Right ventricle myocardium inferior (tissue), 1 donor: ENCODE results near the gene SYT1. TPM values are rescaled to one million over a fixed set of nuclear protein-coding genes. Genes with fewer than 3 reads are reported as not detected.

ENCODE experiments used
- ATAC-seq: fragments of 200-7000 bp; cut with Tn5 transposase; one replicate; pipeline ENCODE4 v1.9.1; 2020; ENCODE audit warnings: mild to moderate bottlenecking, moderate library complexity
- DNase-seq: peaks from one replicate; pipeline ENCODE4 v3.0.0; 2021; ENCODE audit errors: missing footprints
- intact Hi-C: fragments of 100-400 bp; cut with DNase I; formaldehyde crosslinking; loops from one replicate; pipeline ENCODE4 v1.11.0; 2022
- total RNA-seq: library from RNA; stranded (reverse); fragmentation: NEBNext Ultra II Directional; extraction: Animal tissue kit (Norgen Biotek cat#: 25700); gene quantifications from one replicate; pipeline ENCODE4 v1.2.1, GENCODE V29; 2021
- donor health status: DM: no; HTN: yes; CAD: no; lungs with severe emphysema.

The SYT1 gene
- total RNA-seq, 1 donor from 2014 or later, result 0.24 TPM

DNA sequence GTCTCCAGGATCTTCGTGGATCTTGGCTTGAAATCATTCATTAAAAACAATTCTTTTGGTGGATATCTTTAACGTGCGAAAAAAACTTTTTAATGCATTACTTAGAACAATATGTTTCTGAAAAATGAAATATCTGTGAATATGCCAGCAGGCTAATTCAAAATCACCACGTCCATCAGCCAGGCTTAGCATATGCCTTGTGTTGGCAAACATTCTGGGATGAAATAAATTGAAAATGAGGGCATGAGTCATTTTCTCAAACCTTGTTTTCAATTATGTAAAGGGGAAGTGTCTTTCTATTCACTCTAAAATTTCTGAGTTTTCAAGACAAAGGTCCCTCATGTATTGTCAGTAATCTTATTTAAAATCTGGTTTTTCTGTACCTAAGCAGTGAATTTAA is 432.3 kb downstream of the SYT1 start:
- intact Hi-C loops, result no loop called here
- DNase-seq (no peak), ATAC-seq (no peak)

DNA sequence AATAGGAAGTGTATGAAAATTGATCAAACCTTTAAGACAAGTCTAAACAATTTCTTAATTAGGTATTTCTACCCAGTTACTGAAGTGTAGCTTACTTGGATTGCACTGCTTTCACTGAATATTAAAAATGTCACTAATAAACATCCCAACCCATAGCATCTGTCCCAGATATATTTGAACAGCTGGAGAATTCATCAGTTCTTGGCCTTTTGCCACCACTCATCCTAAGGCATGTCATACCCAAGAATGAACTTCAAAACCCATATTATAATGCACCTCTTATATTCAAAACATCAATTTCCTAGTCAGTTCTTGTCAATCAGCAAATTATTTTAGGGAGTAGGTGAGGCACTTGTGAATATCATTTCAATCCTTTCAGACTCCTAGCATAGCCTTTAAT is 433.9 kb downstream of the SYT1 start:
- intact Hi-C loops, result no loop called here
- ATAC-seq (no peak), DNase-seq (no peak)

DNA sequence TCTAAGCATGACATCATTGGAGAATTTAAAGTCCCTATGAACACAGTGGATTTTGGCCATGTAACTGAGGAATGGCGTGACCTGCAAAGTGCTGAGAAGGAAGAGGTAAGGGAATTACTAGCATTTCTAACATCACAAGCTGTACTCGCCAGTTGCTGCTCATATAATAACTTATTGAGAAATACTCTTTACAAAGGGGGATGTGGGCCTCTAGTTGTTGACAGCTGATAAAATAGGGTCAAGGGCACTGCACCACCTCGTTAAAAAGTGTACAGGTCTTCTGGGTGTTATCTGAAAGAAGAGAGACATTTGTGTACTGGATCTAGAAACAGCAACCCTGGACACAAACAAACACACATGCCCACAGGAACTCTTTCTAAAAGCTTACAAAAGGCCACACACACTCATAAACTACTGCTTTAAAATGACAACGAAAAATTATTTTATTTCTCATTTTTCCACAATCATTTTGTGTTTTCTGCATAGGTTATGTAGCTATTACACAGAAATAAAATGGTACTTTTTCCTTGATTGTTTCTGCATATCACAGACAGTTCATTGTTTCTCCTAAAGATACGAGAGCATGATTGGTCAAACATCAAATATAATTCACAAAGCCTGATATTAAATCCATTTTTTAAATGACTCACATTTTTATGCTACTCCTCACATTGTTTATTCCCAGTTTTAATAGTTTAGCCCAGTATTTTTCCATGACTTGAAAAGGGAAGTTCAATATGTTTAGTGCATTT is 435.0 kb downstream of the SYT1 start:
- DNase-seq, result no peak
- no peak for ATAC-seq
- intact Hi-C loops, result no loop called here

GRCh38 chr12:79300199-79300568 is 435.6 kb downstream of the SYT1 start:
- intact Hi-C loops, result no loop called here
- no peak for ATAC-seq
- DNase-seq, result no peak

GRCh38 chr12:79301181-79301580 is 436.6 kb downstream of the SYT1 start:
- ATAC-seq (no peak), DNase-seq (no peak)
- intact Hi-C loops, result no loop called here

DNA sequence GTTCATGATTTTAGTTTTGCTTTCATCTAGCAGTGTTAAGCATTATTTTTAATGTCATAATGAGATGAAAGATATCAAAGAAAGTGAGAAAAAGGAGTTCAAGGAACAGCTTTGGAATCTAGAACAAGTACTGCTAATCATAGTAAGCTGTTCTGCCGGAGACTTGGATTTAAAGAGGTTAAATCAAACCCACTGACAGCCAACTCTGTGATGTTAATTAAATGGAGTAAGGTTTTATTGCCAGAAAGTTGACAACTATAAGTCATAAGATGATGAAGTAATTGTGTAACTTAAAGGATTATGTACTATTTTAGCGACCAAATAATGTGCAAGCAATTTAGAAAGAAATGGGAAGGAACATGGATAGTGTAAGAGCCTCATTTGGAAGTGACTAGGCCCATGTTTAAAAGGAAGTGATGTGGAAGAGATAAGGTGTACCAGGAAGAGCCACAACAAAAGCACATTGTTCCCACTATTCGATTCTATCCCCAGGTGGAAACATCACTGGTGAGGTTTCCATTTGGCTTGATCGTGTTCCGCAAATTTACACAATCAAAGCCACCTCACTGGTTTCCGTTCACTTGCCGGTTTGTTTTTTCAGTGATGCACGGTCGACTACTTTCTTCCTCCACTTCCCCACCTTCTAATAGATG is 437.7 kb downstream of the SYT1 start:
- intact Hi-C loops, result no loop called here
- ATAC-seq (no peak), DNase-seq (no peak)

- intact Hi-C loops, result no loop called here
- no peak for ATAC-seq
- DNase-seq, result no peak
These were observed 442.8 kb downstream of the SYT1 start for GRCh38 chr12:79307340-79307739.

- DNase-seq (no peak), ATAC-seq (no peak)
- intact Hi-C loops, result no loop called here
These were observed 444.5 kb downstream of the SYT1 start for GRCh38 chr12:79309039-79309438.

- DNase-seq, result no peak
- intact Hi-C loops, result no loop called here
These were observed 452.7 kb downstream of the SYT1 start for GRCh38 chr12:79317179-79317847.

GRCh38 chr12:79322905-79323304 is 458.3 kb downstream of the SYT1 start:
- DNase-seq (no peak), ATAC-seq (no peak)
- intact Hi-C loops, result no loop called here

More at GRCh38 chr12:79317179-79317847, 452.7 kb downstream of the SYT1 start:
- ATAC-seq, result no peak

DNA sequence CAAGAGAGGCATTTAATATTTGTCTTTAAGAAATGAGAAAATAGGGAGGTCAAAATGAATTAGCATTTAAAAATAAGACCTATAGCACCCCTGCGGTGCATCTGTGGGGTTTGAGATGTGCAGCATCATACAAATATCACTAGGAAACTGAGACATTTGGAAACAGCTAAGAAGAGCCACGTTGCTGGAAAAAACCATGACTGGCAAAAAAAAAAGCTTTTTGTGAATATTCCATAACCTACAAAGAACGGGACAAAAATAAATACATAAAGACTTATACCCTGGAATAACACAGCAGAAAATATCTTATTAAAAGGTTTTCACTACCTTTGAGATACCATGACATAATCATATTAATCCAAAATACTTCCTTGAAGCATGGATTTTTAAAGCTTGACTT is 460.0 kb downstream of the SYT1 start:
- intact Hi-C loops, result no loop called here
- DNase-seq (no peak), ATAC-seq (no peak)

DNA sequence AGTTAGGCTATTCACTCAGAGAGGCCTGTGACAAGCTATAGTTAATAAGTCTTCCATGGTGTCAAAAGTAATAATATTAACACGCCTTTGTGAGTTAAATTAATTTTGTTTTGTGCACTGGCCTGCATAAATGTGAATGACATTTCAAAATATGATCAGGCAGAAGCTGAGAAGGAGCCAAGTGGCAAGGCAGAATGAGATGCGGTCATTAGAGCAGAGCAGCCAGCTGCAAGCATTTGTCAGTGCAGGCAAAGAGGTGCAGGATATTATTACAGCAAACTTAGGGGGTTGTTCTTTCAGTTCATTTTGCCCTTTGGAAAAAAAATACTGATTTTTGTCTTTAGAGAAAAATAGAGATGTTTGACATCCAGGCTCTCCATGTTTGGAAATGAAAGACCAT is 461.6 kb downstream of the SYT1 start:
- intact Hi-C loops, result no loop called here
- ATAC-seq, result no peak
- DNase-seq, result no peak

DNA sequence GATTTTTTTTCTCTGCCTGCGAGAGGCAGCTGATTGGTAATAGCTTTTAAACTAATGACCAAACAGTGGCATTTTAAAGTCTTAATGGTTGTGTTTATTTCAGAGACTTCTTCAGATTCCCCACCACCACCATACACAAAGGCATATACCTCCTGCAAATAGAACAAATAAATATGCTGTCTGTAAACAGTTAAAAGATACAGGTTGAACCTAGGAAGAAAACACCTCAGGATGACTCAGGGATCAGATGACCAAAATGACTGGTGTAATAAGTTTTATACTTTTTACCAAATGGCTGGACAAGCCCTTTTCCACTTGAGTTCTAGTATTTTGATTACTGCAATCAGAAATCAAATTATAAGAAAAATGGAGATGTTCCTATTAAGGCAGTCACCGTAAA is 462.1 kb downstream of the SYT1 start:
- intact Hi-C loops, result no loop called here
- ATAC-seq (no peak), DNase-seq (no peak)

DNA sequence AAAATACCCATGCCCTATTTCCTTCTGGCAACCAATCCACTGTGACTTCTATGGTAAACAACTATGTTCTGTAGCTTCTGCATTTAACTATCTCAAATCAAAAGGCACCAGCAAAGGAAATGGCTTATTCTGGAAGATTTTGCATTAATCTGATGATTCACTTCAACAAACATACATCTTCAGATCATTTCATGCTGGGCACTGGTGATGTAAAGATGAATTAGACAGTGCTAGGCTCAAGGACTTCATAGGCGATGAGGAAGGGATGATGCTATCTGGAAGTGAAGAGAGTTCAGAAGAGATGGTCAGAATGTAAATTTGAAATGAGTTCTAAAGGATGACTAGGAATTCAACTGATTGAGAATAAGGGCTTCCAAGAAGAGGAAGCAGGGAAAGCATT is 462.9 kb downstream of the SYT1 start:
- ATAC-seq (no peak), DNase-seq (no peak)
- intact Hi-C loops, result no loop called here

DNA sequence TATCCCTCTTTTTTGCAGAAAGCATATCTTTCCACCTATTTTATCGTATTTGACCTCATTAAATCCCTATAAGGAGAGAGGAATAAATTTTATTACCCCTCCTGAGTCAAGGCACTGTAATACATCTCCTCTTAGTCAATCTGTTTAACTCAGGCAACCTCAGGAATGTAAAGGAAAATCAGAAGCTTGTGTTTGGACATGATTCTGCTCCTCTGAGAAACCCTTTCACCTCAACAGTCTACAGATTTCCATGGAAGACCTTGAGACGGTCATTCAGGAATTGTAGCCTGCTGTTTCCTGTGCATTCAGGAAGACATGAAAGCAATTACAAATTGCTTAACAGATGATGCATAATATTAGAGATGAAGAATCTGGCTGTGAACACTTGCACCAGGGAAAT is 465.4 kb downstream of the SYT1 start:
- no peak for ATAC-seq
- DNase-seq, result no peak
- intact Hi-C loops, result no loop called here

DNA sequence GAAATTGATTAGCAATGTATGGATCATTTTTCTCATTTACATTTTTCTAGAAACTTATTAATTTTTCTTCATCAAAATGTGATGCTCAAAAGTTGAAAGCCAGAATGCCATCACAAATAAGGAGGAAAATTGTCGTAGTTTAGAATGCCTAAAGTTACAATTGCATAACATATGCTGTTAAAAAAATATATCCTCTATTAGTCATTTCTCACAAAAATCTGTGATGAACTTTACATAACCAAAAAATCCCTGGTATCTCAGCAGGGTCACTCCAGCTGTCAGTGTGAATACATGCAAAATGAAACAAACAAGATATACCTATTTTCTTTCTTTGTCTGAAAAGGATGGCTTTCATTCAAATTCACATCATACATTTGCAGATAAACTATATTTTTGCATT is 467.3 kb downstream of the SYT1 start:
- ATAC-seq (no peak), DNase-seq (no peak)
- intact Hi-C loops, result no loop called here

- intact Hi-C loops, result no loop called here
- no peak for DNase-seq
- no peak for ATAC-seq
These were observed 468.6 kb downstream of the SYT1 start for GRCh38 chr12:79333144-79333543.

DNA sequence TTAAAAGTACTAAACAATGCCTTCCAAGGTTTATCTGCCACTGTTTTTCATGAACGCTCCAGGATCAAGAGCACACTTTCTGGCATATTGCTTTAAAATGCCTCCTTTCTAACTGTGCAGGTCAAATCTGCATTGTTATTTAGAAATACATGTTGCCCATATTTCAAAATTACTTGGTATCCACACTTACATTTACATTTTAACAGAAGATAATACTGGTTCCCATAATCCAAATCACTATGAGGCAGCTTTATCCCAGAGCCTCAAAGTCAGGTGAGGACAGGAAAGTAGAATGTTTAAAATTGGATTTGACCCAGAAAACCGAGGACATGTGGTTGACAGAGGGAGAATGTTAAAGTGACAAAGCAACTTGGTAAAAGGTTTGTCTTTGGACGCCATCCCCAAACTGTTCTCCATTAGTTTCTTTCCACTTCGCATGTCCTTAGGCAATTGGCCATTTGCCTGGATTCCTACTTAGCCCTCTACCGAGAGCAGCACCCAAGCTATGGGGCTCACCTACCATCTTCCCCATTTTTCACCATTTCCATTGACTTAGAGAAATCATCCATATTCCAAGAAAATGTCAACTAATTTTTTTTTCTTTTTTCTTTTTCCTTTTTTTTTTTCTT is 473.2 kb downstream of the SYT1 start:
- no peak for ATAC-seq
- DNase-seq, result no peak
- intact Hi-C loops, result no loop called here

GRCh38 chr12:79344855-79345847 is 480.6 kb downstream of the SYT1 start:
- no peak for ATAC-seq
- intact Hi-C loops, result no loop called here
- no peak for DNase-seq
